ENCODE measurements around the gene ELL. TPM values are rescaled to one million over a fixed set of nuclear protein-coding genes. Genes with fewer than 3 reads are reported as not detected.
A peak's percentile ranks its signal among the peaks of the same experiment; 100 is the strongest.

Gene ELL
- total and polyA plus RNA-seq, 9 of the 15 experiments (the other 6 are each of a cell fraction or from before 2014, with no cell fraction given): 0.24 to 22.5 (median 4.1) TPM

- TF ChIP-seq ZNF518B (CRISPR knock-in tag; IDR thresholded peaks at IDR 0.05) (no peak), SAFB2 (IDR thresholded peaks at IDR 0.05; ENCODE audit: borderline replicate concordance, low read depth, low read length, severe bottlenecking) (no peak), EWSR1 (IDR thresholded peaks at IDR 0.05; ENCODE audit: borderline replicate concordance, low read depth, partially characterized antibody) (no peak), CBX8 (IDR thresholded peaks at IDR 0.05; ENCODE audit: borderline replicate concordance, extremely low read depth, low read depth, low read length, poor library complexity, severe bottlenecking) (no peak), PCBP2 (IDR thresholded peaks at IDR 0.05; ENCODE audit: low read depth, low read length, poor library complexity, severe bottlenecking) (no peak), ZNF589 (CRISPR knock-in tag; IDR thresholded peaks at IDR 0.05; ENCODE audit: low read depth) (no peak; the same call in 1 of the 2 replicates), ZNF311 (CRISPR knock-in tag; IDR thresholded peaks at IDR 0.05) (no peak), FOXK2 (conservative IDR thresholded peaks at IDR 0.05 in 1 of 2, IDR thresholded peaks at IDR 0.05 in 1 of 2; ENCODE audit: low read depth in 2 of 2) (no peak; a peak in 3 of 4 replicates), XRCC3 (IDR thresholded peaks at IDR 0.05) (no peak), FOSL1 (tag; conservative IDR thresholded peaks at IDR 0.05) (peak; percentile 66), ETV6 (IDR thresholded peaks at IDR 0.05; ENCODE audit: borderline replicate concordance in 1 of 2, low read depth in 2 of 2, low read length in 1 of 2) (no peak), ETV6 (CRISPR knock-in tag; IDR thresholded peaks at IDR 0.05; ENCODE audit: borderline replicate concordance) (no peak), MYBL2 (IDR thresholded peaks at IDR 0.05; ENCODE audit: low read depth) (no peak), MYBL2 (CRISPR knock-in tag; IDR thresholded peaks at IDR 0.05; ENCODE audit: borderline replicate concordance) (no peak), IRF1 (CRISPR knock-in tag; IDR thresholded peaks at IDR 0.05; ENCODE audit: borderline replicate concordance) (no peak), NFYB (IDR thresholded peaks at IDR 0.05; ENCODE audit: extremely low read depth, insufficient read length) (no peak), ETS2 (tag; IDR thresholded peaks at IDR 0.05; ENCODE audit: borderline replicate concordance, poor library complexity, severe bottlenecking) (no peak), SREBF1 (IDR thresholded peaks at IDR 0.05; ENCODE audit: borderline replicate concordance, low read depth, low read length) (no peak), NR2C1 (IDR thresholded peaks at IDR 0.05) (0 out of 2 replicates have a peak, but pooled peaks have one; percentile 35), NR2C1 (tag; IDR thresholded peaks at IDR 0.05) (0 out of 2 replicates have a peak, but pooled peaks have one; percentile 58), ZKSCAN8 (CRISPR knock-in tag; IDR thresholded peaks at IDR 0.05) (peak; percentile 100)
Measured at GRCh38 chr19:18543814-18544475, 22.1 kb upstream of the ELL start (continued).
